ENCODE measurements around the gene KDM8. TPM values are rescaled to one million over a fixed set of nuclear protein-coding genes. Genes with fewer than 3 reads are reported as not detected.
"Not testable (repeated sequence)": the region's sequence is repeated elsewhere in the genome, so short reads cannot be mapped to it uniquely, and the experiment has no call there.

KDM8 gene
- total RNA-seq, 1 experiment from 2014 or later: 10.9 TPM

DNA sequence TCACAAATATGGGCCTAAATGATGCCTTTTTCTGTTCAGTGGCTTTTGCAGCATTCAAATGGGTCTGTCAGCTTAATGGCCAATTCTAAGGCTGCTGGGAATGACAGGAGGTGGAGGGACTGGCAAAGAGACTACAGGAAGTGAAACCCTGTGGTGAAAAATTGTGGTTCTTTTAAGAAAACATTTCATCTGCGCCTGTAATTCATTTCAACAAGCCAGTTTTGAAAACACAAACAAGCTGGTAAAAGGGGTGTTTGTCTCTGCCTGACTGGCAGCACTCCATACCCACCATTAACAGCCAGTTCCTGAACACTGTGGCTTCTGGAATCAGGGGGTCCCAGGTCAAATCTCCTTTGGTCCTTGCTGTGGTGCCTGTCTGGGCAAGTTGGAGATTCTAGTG is 3.6 kb upstream of the KDM8 start:
- no peak overlapping the region for H3K4me3 Mint-ChIP-seq
- no peak for ATAC-seq
- no peaks in the 10 kb centered on the region for H3K36me3 Mint-ChIP-seq
- H3K27me3 Mint-ChIP-seq (ENCODE audit: low read depth): peaks cover 3% of the 10 kb centered on the region
- POLR2A ChIA-PET: interaction anchor here (0.9 kb wide), 1 partner anchor 118 kb away, joined by 3 read pairs; no protein-coding TSS in a partner anchor
- CTCF ChIA-PET: interaction anchor here (0.6 to 2.0 kb wide), 4 partner anchors 19 to 177 kb away, joined by 3 to 14 read pairs (median 4); no protein-coding TSS in a partner anchor
- TF ChIP-seq KAT7 (CRISPR knock-in tag; IDR thresholded peaks at IDR 0.05; ENCODE audit: borderline replicate concordance) (no peak), ETV6 (CRISPR knock-in tag; IDR thresholded peaks at IDR 0.05) (no peak), ZNF317 (CRISPR knock-in tag; IDR thresholded peaks at IDR 0.05; ENCODE audit: borderline replicate concordance, low read depth) (no peak), ZNF121 (CRISPR knock-in tag; IDR thresholded peaks at IDR 0.05) (no peak)
- TF ChIP-seq, protein P1, sequence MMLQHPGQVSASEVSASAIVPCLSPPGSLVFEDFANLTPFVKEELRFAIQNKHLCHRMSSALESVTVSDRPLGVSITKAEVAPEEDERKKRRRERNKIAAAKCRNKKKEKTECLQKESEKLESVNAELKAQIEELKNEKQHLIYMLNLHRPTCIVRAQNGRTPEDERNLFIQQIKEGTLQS (CRISPR knock-in tag; conservative IDR thresholded peaks at IDR 0.05): no peak
- DNase-seq (ENCODE audit: low spot score): no peak
- H3K9me3 Mint-ChIP-seq: peaks cover 17% of the 10 kb centered on the region
- H3K4me1 Mint-ChIP-seq: peaks cover 27% of the 10 kb centered on the region
- no peak overlapping the region for H3K27ac Mint-ChIP-seq

DNA sequence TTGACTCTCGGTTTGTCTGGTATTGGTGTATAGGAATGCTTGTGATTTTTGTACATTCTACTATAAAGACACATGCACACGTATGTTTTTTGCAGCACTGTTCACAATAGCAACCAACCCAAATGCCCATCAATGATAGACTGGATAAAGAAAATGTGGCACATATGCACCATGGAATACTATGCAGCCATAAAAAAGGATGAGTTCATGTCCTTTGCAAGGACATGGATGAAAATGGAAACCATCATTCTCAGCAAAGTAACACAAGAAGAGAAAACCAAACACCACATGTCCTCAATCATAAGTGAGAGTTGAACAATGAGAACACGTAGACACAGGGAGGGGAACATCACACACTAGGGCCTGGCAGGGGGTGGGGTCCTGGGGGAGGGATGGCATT is 2.4 kb upstream of the KDM8 start:
- H3K27ac Mint-ChIP-seq; H3K36me3 Mint-ChIP-seq; H3K4me3 Mint-ChIP-seq; H3K27me3 Mint-ChIP-seq (ENCODE audit: low read depth); DNase-seq (ENCODE audit: low spot score); POLR2A ChIA-PET; ATAC-seq: not testable (repeated sequence)
- Mint-ChIP-seq H3K9me3 (peaks cover 10% of the 10 kb centered on the region), H3K4me1 (peaks cover 27% of the 10 kb centered on the region)
- CTCF ChIA-PET: interaction anchor here (3.9 kb wide), 1 partner anchor 21 kb away, joined by 31 read pairs; no protein-coding TSS in a partner anchor

DNA sequence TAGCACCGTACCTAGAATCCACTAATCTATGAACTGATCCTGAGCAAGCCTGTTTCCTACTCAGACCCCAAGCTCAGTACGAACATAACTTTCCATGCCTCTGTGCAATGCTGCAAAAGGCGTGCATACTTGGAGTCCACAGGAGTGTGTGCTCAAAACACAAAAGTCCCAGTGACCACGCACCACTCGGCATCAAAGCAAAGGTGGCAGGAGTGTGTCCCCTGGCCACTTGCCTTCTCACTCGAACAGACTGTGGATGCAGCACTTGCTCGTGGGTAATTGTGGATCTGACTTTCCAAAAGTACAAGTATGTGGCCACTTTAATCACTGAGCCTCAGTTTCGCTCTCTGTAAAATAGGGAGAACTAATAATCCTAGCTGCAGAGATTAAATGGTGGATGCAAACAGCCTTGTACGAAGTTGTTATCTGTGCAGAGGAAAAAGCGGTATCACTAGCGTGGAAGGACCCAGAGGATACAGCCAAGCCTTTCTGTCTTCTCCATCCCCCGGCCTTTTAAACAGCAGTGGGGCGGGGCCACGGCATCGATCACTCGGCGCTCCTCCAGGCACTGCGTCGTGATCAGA is 311 bp upstream of the KDM8 start:
- DNase-seq (ENCODE audit: low spot score) (peak; percentile 93), ATAC-seq (peak; percentile 79)
- TF ChIP-seq, protein P2, sequence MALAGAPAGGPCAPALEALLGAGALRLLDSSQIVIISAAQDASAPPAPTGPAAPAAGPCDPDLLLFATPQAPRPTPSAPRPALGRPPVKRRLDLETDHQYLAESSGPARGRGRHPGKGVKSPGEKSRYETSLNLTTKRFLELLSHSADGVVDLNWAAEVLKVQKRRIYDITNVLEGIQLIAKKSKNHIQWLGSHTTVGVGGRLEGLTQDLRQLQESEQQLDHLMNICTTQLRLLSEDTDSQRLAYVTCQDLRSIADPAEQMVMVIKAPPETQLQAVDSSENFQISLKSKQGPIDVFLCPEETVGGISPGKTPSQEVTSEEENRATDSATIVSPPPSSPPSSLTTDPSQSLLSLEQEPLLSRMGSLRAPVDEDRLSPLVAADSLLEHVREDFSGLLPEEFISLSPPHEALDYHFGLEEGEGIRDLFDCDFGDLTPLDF (CRISPR knock-in tag; IDR thresholded peaks at IDR 0.05): no peak
- TF ChIP-seq, protein P3, sequence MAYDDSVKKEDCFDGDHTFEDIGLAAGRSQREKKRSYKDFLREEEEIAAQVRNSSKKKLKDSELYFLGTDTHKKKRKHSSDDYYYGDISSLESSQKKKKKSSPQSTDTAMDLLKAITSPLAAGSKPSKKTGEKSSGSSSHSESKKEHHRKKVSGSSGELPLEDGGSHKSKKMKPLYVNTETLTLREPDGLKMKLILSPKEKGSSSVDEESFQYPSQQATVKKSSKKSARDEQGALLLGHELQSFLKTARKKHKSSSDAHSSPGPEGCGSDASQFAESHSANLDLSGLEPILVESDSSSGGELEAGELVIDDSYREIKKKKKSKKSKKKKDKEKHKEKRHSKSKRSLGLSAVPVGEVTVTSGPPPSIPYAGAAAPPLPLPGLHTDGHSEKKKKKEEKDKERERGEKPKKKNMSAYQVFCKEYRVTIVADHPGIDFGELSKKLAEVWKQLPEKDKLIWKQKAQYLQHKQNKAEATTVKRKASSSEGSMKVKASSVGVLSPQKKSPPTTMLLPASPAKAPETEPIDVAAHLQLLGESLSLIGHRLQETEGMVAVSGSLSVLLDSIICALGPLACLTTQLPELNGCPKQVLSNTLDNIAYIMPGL (CRISPR knock-in tag; IDR thresholded peaks at IDR 0.05): peak; percentile 18; the same call in 1 of the 2 replicates
- TF ChIP-seq CREM (CRISPR knock-in tag; IDR thresholded peaks at IDR 0.05): peak; percentile 31
- 0 out of 2 replicates have a peak, but pooled peaks have one; percentile 45 for TF ChIP-seq SMAD3 (CRISPR knock-in tag; IDR thresholded peaks at IDR 0.05; ENCODE audit: borderline replicate concordance)
- TF ChIP-seq, protein P4, sequence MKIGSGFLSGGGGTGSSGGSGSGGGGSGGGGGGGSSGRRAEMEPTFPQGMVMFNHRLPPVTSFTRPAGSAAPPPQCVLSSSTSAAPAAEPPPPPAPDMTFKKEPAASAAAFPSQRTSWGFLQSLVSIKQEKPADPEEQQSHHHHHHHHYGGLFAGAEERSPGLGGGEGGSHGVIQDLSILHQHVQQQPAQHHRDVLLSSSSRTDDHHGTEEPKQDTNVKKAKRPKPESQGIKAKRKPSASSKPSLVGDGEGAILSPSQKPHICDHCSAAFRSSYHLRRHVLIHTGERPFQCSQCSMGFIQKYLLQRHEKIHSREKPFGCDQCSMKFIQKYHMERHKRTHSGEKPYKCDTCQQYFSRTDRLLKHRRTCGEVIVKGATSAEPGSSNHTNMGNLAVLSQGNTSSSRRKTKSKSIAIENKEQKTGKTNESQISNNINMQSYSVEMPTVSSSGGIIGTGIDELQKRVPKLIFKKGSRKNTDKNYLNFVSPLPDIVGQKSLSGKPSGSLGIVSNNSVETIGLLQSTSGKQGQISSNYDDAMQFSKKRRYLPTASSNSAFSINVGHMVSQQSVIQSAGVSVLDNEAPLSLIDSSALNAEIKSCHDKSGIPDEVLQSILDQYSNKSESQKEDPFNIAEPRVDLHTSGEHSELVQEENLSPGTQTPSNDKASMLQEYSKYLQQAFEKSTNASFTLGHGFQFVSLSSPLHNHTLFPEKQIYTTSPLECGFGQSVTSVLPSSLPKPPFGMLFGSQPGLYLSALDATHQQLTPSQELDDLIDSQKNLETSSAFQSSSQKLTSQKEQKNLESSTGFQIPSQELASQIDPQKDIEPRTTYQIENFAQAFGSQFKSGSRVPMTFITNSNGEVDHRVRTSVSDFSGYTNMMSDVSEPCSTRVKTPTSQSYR (CRISPR knock-in tag; IDR thresholded peaks at IDR 0.05): 0 out of 2 replicates have a peak, but pooled peaks have one; percentile 26
- peak overlapping the region; percentile 96 for H3K4me3 Mint-ChIP-seq
- peak overlapping the region; percentile 100 for H3K27ac Mint-ChIP-seq
- ChIA-PET POLR2A (interaction anchor here (0.8 to 1.3 kb wide), 3 partner anchors 24 to 189 kb away, joined by 3 read pairs; no protein-coding TSS in a partner anchor), CTCF (interaction anchor here (1.0 to 3.9 kb wide), 7 partner anchors 22 to 224 kb away, joined by 3 to 31 read pairs (median 7); no protein-coding TSS in a partner anchor)
- no peaks in the 10 kb centered on the region; the same call in none of the 2 replicates for H3K27me3 Mint-ChIP-seq (ENCODE audit: low read depth)
- H3K4me1 Mint-ChIP-seq: peaks cover 23% of the 10 kb centered on the region
- H3K9me3 Mint-ChIP-seq: peaks cover 10% of the 10 kb centered on the region
- H3K36me3 Mint-ChIP-seq: no peaks in the 10 kb centered on the region
